Vagina (tissue), 2 donors: ENCODE data around the gene INF2. TPM values are rescaled to one million over a fixed set of nuclear protein-coding genes. Genes with fewer than 3 reads are reported as not detected.
"Not testable (repeated sequence)": the region's sequence is repeated elsewhere in the genome, so short reads cannot be mapped to it uniquely, and the experiment has no call there.

Source experiments
- DNase-seq, 2 donors: peaks; one replicate each; pipeline ENCODE4 v3.0.0-alpha.2; 2017; ENCODE audit errors: extremely low spot score in 2 of 2
- H3K27ac ChIP-seq: fragments of 200-600 bp; sonication (generic); one replicate; pipeline ENCODE4 v1.5.1; 2019
- H3K27me3 ChIP-seq: fragments of 200-600 bp; sonication (generic); one replicate; pipeline ENCODE4 v1.5.1; 2019
- H3K36me3 ChIP-seq, 2 donors: fragments of 200-600 bp; sonication (generic); one replicate each; pipeline ENCODE4 v1.5.1; 2017 to 2019
- H3K4me1 ChIP-seq: fragments of 200-600 bp; sonication (generic); one replicate; pipeline ENCODE4 v1.5.1; 2019
- H3K4me3 ChIP-seq, 2 donors: fragments of 200-600 bp; sonication (generic); 1 replicate in 1 of 2; 2 replicates in 1 of 2; pipeline ENCODE4 v1.5.1; 2016 to 2019
- H3K9me3 ChIP-seq: fragments of 200-600 bp; sonication (generic); one replicate; pipeline ENCODE4 v1.5.1; 2019
- POLR2A ChIP-seq, 2 donors: fragments of 450-650 bp; IDR thresholded peaks; one replicate each; pipeline ENCODE4 v1.6.1; 2017; ENCODE audit warnings: antibody characterized with exemption in 2 of 2, mild to moderate bottlenecking in 2 of 2, moderate library complexity in 2 of 2
- POLR2AphosphoS5 ChIP-seq, 2 donors: sonication (generic); formaldehyde crosslinking; IDR thresholded peaks; one replicate each; pipeline ENCODE4 v1.9.0; 2017; ENCODE audit warnings: antibody characterized with exemption in 2 of 2, mild to moderate bottlenecking in 2 of 2, low read depth in 1 of 2; ENCODE audit not compliant: insufficient read depth in 1 of 2
- intact Hi-C: fragments of 100-400 bp; cut with DNase I; formaldehyde crosslinking; loops from one replicate; pipeline ENCODE4 v1.15.1; 2023
- total RNA-seq: library from RNA; depleted of rRNA; stranded (reverse); fragments of >200 nt; gene quantifications from one replicate; pipeline ENCODE4 v1.2.3, GENCODE V29; 2016
- TF ChIP-seq, protein P1 (sequence below), 3 experiments: fragments of 450-650 bp in 2 of 3; fragments of 200-600 bp in 1 of 3; sonication (generic) in 1 of 3; IDR thresholded peaks; one replicate each; pipeline ENCODE4 v1.5.1; 2017 to 2019; ENCODE audit warnings: antibody characterized with exemption in 3 of 3, mild to moderate bottlenecking in 2 of 3, moderate library complexity in 2 of 3

Gene INF2
- total RNA-seq, 1 donor from 2014 or later, result 49.1 TPM

DNA sequence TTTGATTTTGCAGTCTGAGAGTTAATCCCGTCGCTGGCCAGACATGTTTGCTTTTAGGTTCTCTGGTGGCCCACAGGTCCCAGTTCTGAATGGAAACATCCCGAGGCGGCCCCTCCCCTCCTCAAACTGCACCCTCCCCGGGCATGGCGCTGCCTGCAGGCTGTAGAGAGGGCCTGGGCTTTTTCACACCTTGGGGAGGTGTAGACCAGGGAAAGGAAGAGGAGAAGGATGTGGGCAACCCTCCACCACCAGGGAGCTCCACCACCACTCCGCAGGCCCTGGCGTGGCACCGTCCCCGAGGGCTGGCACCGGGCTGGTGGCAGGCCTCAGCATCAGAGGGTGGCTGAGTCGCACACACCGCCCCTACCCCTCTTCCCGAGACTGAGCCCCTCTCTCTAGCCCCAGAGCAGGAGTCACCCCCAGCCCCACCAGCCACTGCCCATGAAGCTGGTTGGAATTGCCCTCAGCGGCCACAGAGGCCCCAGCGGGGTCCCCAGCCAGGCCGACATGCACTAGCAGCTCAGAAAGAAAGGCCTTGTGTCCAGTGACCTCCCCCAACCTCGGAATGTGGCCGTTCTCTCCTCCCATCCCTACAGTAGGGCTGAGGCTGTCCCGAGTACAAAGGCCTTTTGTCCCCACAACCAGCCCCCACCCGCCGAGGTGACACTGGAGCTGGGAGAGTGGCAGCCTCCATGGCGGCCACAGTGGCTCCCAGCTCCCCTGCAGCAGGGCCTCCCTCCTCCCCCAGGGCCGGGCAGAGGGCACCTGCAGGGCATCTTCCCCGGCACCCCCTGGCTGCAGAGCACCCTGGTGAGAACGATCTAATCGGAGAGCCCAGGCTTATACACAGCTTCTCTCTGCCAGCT lies 23.5 kb upstream of the INF2 start:
- Histone ChIP-seq H3K36me3 (no peaks in the 10 kb centered on the region), H3K27ac (no peak overlapping the region), H3K9me3 (no peaks in the 10 kb centered on the region), H3K4me3 (no peak overlapping the region), H3K4me1 (peaks cover 7% of the 10 kb centered on the region), H3K27me3 (no peaks in the 10 kb centered on the region)
- intact Hi-C loops, result no loop called here
- DNase-seq, result no peak
- TF ChIP-seq, protein P1, sequence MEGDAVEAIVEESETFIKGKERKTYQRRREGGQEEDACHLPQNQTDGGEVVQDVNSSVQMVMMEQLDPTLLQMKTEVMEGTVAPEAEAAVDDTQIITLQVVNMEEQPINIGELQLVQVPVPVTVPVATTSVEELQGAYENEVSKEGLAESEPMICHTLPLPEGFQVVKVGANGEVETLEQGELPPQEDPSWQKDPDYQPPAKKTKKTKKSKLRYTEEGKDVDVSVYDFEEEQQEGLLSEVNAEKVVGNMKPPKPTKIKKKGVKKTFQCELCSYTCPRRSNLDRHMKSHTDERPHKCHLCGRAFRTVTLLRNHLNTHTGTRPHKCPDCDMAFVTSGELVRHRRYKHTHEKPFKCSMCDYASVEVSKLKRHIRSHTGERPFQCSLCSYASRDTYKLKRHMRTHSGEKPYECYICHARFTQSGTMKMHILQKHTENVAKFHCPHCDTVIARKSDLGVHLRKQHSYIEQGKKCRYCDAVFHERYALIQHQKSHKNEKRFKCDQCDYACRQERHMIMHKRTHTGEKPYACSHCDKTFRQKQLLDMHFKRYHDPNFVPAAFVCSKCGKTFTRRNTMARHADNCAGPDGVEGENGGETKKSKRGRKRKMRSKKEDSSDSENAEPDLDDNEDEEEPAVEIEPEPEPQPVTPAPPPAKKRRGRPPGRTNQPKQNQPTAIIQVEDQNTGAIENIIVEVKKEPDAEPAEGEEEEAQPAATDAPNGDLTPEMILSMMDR (IDR thresholded peaks at IDR 0.05), result peak in 1 of 3 experiments; percentile 26
- TF ChIP-seq POLR2A (IDR thresholded peaks at IDR 0.05), result no peak

DNA sequence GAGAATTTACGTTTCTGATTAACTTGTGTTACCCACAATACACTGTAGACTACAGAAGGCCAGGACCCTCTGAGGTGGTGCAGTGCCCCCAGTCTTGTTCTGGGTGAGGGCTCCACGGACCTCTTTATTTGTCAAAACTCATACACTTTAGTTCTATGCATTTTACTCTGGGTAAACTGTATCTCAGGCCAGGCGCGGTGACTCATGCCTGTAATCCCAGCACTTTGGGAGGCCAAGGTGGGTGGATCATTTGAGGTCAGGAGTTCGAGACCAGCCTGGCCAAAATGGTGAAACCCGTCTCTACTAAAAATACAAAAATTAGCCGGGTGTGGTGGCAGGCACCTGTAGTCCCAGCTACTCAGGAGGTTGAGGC lies 22.9 kb upstream of the INF2 start:
- intact Hi-C loops, result not testable (repeated sequence)

GRCh38 chr14:104666981-104667380 lies 22.4 kb upstream of the INF2 start:
- Histone ChIP-seq H3K27me3 (no peaks in the 10 kb centered on the region), H3K36me3 (no peaks in the 10 kb centered on the region), H3K27ac (no peak overlapping the region), H3K4me1 (peaks cover 7% of the 10 kb centered on the region), H3K9me3 (no peaks in the 10 kb centered on the region), H3K4me3 (no peak overlapping the region)
- intact Hi-C loops, result no loop called here
- TF ChIP-seq POLR2A (IDR thresholded peaks at IDR 0.05) (no peak), POLR2AphosphoS5 (IDR thresholded peaks at IDR 0.05; ENCODE audit: insufficient read depth in 1 of 2, low read depth in 1 of 2) (no peak)
- TF ChIP-seq, protein P1 (IDR thresholded peaks at IDR 0.05), result no peak
- no peak for DNase-seq

More for the DNA sequence above, 22.9 kb upstream of the INF2 start:
- DNase-seq, H3K36me3 ChIP-seq, H3K27ac ChIP-seq, H3K4me3 ChIP-seq, H3K9me3 ChIP-seq, H3K4me1 ChIP-seq, H3K27me3 ChIP-seq: not testable (repeated sequence)

DNA sequence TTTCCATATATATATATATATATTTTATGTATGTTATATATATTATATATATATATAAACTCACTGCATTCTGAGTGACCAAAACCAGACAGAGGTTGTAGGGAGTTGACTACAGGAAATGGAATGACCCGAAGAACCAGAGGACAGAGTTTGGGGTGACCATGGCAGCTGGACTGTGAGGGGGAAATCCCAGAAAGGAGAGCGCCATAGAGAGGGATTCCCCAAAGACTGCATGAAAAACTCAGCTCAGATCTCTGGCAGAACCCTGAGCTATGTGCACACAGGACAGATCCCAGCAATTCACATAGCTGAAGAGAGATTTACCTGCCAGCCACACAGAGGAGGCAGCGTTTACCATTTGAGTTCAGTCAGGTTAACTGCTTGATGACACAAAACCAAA lies 19.7 kb upstream of the INF2 start:
- TF ChIP-seq, protein P1 (IDR thresholded peaks at IDR 0.05), result no peak
- TF ChIP-seq POLR2A (IDR thresholded peaks at IDR 0.05), result no peak
- Histone ChIP-seq H3K4me3 (no peak overlapping the region), H3K27ac (no peak overlapping the region), H3K9me3 (no peaks in the 10 kb centered on the region), H3K36me3 (no peaks in the 10 kb centered on the region), H3K27me3 (no peaks in the 10 kb centered on the region), H3K4me1 (peaks cover 7% of the 10 kb centered on the region)
- intact Hi-C loops, result no loop called here
- DNase-seq, result no peak

DNA sequence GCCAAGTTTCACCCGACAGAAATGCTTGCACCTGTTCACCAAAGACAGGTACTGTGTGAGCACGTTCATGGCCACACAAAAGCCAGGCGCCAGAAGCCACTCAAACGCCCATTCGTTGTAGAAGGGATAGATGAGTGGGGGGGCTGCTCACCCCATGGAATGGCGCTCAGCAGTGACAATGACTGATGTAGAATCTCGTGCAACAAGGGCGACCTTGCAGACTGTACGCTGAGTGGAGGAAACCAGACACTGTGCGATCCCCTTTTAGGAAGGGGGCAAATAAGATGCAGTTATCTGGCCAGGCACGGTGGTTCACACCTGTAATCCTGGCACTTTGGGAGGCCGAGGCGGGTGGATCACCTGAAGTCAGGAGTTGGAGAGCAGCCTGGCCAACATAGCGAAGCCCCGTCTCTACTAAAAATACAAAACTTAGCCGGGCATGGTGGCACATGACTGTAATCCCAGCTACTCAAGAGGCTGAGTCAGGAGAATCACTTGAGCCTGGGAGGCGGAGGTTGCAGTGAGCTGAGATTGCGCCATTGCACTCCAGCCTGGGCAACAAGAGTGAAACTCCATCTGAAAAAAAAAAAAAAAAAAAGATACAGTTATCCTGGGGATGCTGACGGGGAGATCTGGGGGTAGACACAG lies 18.0 kb upstream of the INF2 start:
- H3K27me3 ChIP-seq, intact Hi-C loops, H3K4me3 ChIP-seq, DNase-seq, H3K27ac ChIP-seq, H3K9me3 ChIP-seq, H3K36me3 ChIP-seq, H3K4me1 ChIP-seq: not testable (repeated sequence)

DNA sequence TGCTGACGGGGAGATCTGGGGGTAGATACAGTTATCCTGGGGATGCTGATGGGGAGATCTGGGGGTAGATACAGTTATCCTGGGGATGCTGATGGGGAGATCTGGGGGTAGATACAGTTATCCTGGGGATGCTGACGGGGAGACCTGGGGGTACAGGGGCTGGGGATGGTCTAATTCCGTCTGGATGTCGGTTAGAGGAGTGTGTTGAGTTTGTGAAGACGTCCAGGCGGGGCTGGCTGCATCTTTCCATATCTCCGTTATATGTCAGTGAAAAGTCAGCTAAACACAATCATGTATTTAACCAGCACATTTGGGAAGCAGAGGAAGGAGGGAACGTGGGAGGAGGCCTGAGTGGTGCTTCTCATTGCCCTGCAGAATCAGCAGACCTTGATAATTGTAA lies 17.3 kb upstream of the INF2 start:
- H3K9me3 ChIP-seq, H3K36me3 ChIP-seq, H3K4me3 ChIP-seq, H3K27ac ChIP-seq, intact Hi-C loops, DNase-seq, H3K4me1 ChIP-seq, H3K27me3 ChIP-seq: not testable (repeated sequence)
